Measurements from ENCODE around the gene SYT17.

Gene SYT17

GRCh38 chr16:19132898-19133297, 35.1 kb upstream of the SYT17 start:
- H3K4me3 Mint-ChIP-seq, result no peak overlapping the region
- DNase-seq (ENCODE audit: low spot score in 2 of 2), result no peak
- no peaks in the 10 kb centered on the region for H3K36me3 Mint-ChIP-seq (ENCODE audit: insufficient read depth)
- ATAC-seq (replicated peaks; ENCODE audit: extremely low read depth, poor library complexity, severe bottlenecking), result no peak
- no peak overlapping the region for H3K27ac Mint-ChIP-seq (ENCODE audit: low read depth)
- no peaks in the 10 kb centered on the region for H3K9me3 Mint-ChIP-seq
- peaks cover 10% of the 10 kb centered on the region for H3K4me1 Mint-ChIP-seq
- H3K27me3 Mint-ChIP-seq, result no peaks in the 10 kb centered on the region

GRCh38 chr16:19133600-19133999, 34.4 kb upstream of the SYT17 start:
- Mint-ChIP-seq H3K27me3 (no peaks in the 10 kb centered on the region), H3K4me3 (no peak overlapping the region), H3K4me1 (peaks cover 10% of the 10 kb centered on the region), H3K9me3 (no peaks in the 10 kb centered on the region), H3K36me3 (ENCODE audit: insufficient read depth) (no peaks in the 10 kb centered on the region), H3K27ac (ENCODE audit: low read depth) (no peak overlapping the region)
- ATAC-seq (replicated peaks; ENCODE audit: extremely low read depth, poor library complexity, severe bottlenecking) (no peak), DNase-seq (ENCODE audit: low spot score in 2 of 2) (no peak)

GRCh38 chr16:19135201-19135842, 32.7 kb upstream of the SYT17 start:
- Mint-ChIP-seq H3K27me3 (no peaks in the 10 kb centered on the region), H3K4me3 (no peak overlapping the region), H3K36me3 (ENCODE audit: insufficient read depth) (no peaks in the 10 kb centered on the region), H3K4me1 (peaks cover 10% of the 10 kb centered on the region), H3K9me3 (no peaks in the 10 kb centered on the region), H3K27ac (ENCODE audit: low read depth) (no peak overlapping the region)
- DNase-seq (ENCODE audit: low spot score in 2 of 2) (no peak), ATAC-seq (replicated peaks; ENCODE audit: extremely low read depth, poor library complexity, severe bottlenecking) (no peak)

- Mint-ChIP-seq H3K36me3 (ENCODE audit: insufficient read depth) (no peaks in the 10 kb centered on the region), H3K4me3 (no peak overlapping the region), H3K9me3 (no peaks in the 10 kb centered on the region), H3K4me1 (peaks cover 5% of the 10 kb centered on the region), H3K27ac (ENCODE audit: low read depth) (no peak overlapping the region), H3K27me3 (no peaks in the 10 kb centered on the region)
- ATAC-seq (replicated peaks; ENCODE audit: extremely low read depth, poor library complexity, severe bottlenecking) (no peak), DNase-seq (ENCODE audit: low spot score in 2 of 2) (no peak)
Measured at GRCh38 chr16:19135896-19136438, 32.1 kb upstream of the SYT17 start.

- no peaks in the 10 kb centered on the region for H3K9me3 Mint-ChIP-seq
- ATAC-seq (replicated peaks; ENCODE audit: extremely low read depth, poor library complexity, severe bottlenecking) (no peak), DNase-seq (ENCODE audit: low spot score in 2 of 2) (no peak)
- H3K27me3 Mint-ChIP-seq, result no peaks in the 10 kb centered on the region
- no peaks in the 10 kb centered on the region for H3K4me1 Mint-ChIP-seq
- H3K27ac Mint-ChIP-seq (ENCODE audit: low read depth), result no peak overlapping the region
- no peak overlapping the region for H3K4me3 Mint-ChIP-seq
- no peaks in the 10 kb centered on the region for H3K36me3 Mint-ChIP-seq (ENCODE audit: insufficient read depth)
Measured at GRCh38 chr16:19136549-19137196, 31.4 kb upstream of the SYT17 start.

- no peaks in the 10 kb centered on the region for H3K27me3 Mint-ChIP-seq
- no peaks in the 10 kb centered on the region for H3K4me1 Mint-ChIP-seq
- H3K27ac Mint-ChIP-seq (ENCODE audit: low read depth), result no peak overlapping the region
- no peak for DNase-seq (ENCODE audit: low spot score in 2 of 2)
- no peak overlapping the region for H3K4me3 Mint-ChIP-seq
- no peaks in the 10 kb centered on the region for H3K9me3 Mint-ChIP-seq
- ATAC-seq (replicated peaks; ENCODE audit: extremely low read depth, poor library complexity, severe bottlenecking), result no peak
- no peaks in the 10 kb centered on the region for H3K36me3 Mint-ChIP-seq (ENCODE audit: insufficient read depth)
Measured at GRCh38 chr16:19137201-19138128, 30.6 kb upstream of the SYT17 start.

GRCh38 chr16:19138601-19139000, 29.4 kb upstream of the SYT17 start:
- no peak for ATAC-seq (replicated peaks; ENCODE audit: extremely low read depth, poor library complexity, severe bottlenecking)
- Mint-ChIP-seq H3K9me3 (no peaks in the 10 kb centered on the region), H3K36me3 (ENCODE audit: insufficient read depth) (no peaks in the 10 kb centered on the region), H3K4me3 (no peak overlapping the region), H3K27me3 (no peaks in the 10 kb centered on the region), H3K4me1 (no peaks in the 10 kb centered on the region), H3K27ac (ENCODE audit: low read depth) (no peak overlapping the region)
- no peak for DNase-seq (ENCODE audit: low spot score in 2 of 2)

GRCh38 chr16:19139436-19140091, 28.5 kb upstream of the SYT17 start:
- DNase-seq (ENCODE audit: low spot score in 2 of 2), result no peak
- no peaks in the 10 kb centered on the region for H3K4me1 Mint-ChIP-seq
- no peak for ATAC-seq (replicated peaks; ENCODE audit: extremely low read depth, poor library complexity, severe bottlenecking)
- no peak overlapping the region for H3K4me3 Mint-ChIP-seq
- H3K27me3 Mint-ChIP-seq, result peaks cover 6% of the 10 kb centered on the region
- no peaks in the 10 kb centered on the region for H3K9me3 Mint-ChIP-seq
- no peak overlapping the region for H3K27ac Mint-ChIP-seq (ENCODE audit: low read depth)
- H3K36me3 Mint-ChIP-seq (ENCODE audit: insufficient read depth), result no peaks in the 10 kb centered on the region

- Mint-ChIP-seq H3K27ac (ENCODE audit: low read depth) (no peak overlapping the region), H3K9me3 (no peaks in the 10 kb centered on the region), H3K4me1 (no peaks in the 10 kb centered on the region), H3K4me3 (no peak overlapping the region), H3K27me3 (peaks cover 14% of the 10 kb centered on the region), H3K36me3 (ENCODE audit: insufficient read depth) (no peaks in the 10 kb centered on the region)
- DNase-seq (ENCODE audit: low spot score in 2 of 2), result no peak
- ATAC-seq (replicated peaks; ENCODE audit: extremely low read depth, poor library complexity, severe bottlenecking), result no peak
Measured at GRCh38 chr16:19140396-19140795, 27.6 kb upstream of the SYT17 start.

- Mint-ChIP-seq H3K27me3 (peaks cover 19% of the 10 kb centered on the region), H3K4me1 (no peaks in the 10 kb centered on the region), H3K27ac (ENCODE audit: low read depth) (no peak overlapping the region), H3K4me3 (no peak overlapping the region), H3K9me3 (peaks cover 2% of the 10 kb centered on the region), H3K36me3 (ENCODE audit: insufficient read depth) (no peaks in the 10 kb centered on the region)
- DNase-seq (ENCODE audit: low spot score in 2 of 2) (no peak), ATAC-seq (replicated peaks; ENCODE audit: extremely low read depth, poor library complexity, severe bottlenecking) (no peak)
Measured at GRCh38 chr16:19142939-19143598, 25.0 kb upstream of the SYT17 start.

- Mint-ChIP-seq H3K4me3 (no peak overlapping the region), H3K36me3 (ENCODE audit: insufficient read depth) (no peaks in the 10 kb centered on the region), H3K4me1 (no peaks in the 10 kb centered on the region), H3K27ac (ENCODE audit: low read depth) (no peak overlapping the region), H3K27me3 (peaks cover 24% of the 10 kb centered on the region), H3K9me3 (peaks cover 5% of the 10 kb centered on the region)
- no peak for ATAC-seq (replicated peaks; ENCODE audit: extremely low read depth, poor library complexity, severe bottlenecking)
- no peak for DNase-seq (ENCODE audit: low spot score in 2 of 2)
Measured at GRCh38 chr16:19143599-19143956, 24.5 kb upstream of the SYT17 start.

- no peak for ATAC-seq (replicated peaks; ENCODE audit: extremely low read depth, poor library complexity, severe bottlenecking)
- no peak for DNase-seq (ENCODE audit: low spot score in 2 of 2)
- Mint-ChIP-seq H3K9me3 (peaks cover 5% of the 10 kb centered on the region), H3K27me3 (peaks cover 33% of the 10 kb centered on the region), H3K4me3 (no peak overlapping the region), H3K36me3 (ENCODE audit: insufficient read depth) (no peaks in the 10 kb centered on the region), H3K27ac (ENCODE audit: low read depth) (no peak overlapping the region), H3K4me1 (no peaks in the 10 kb centered on the region)
Measured at GRCh38 chr16:19145010-19145409, 23.0 kb upstream of the SYT17 start.

All from central memory CD8-positive, alpha-beta T cell (primary cell).